HepG2 (cell line): ENCODE data around the gene AHSG. TPM values are rescaled to one million over a fixed set of nuclear protein-coding genes. Genes with fewer than 3 reads are reported as not detected.

Experiments used
- AGO2 ChIP-seq: fragments of 200-400 bp; formaldehyde crosslinking; optimal IDR thresholded peaks from 2 replicates; pipeline ENCODE3; 2017; ENCODE audit warnings: mild to moderate bottlenecking, low read depth, low read length, moderate library complexity
- CAMTA2 ChIP-seq: sonication (generic); formaldehyde crosslinking; IDR thresholded peaks from 2 replicates; pipeline ENCODE4 v1.4.0; 2020; ENCODE audit warnings: mild to moderate bottlenecking, missing genetic modification reagents, borderline replicate concordance
- KIAA2018 ChIP-seq: sonication (generic); formaldehyde crosslinking; IDR thresholded peaks from 2 replicates; pipeline ENCODE4 v1.5.0; 2020; ENCODE audit warnings: mild to moderate bottlenecking, missing genetic modification reagents, borderline replicate concordance
- MAF1 ChIP-seq: sonication (generic); formaldehyde crosslinking; IDR thresholded peaks from 2 replicates; pipeline ENCODE4 v1.5.0; 2020; ENCODE audit warnings: missing genetic modification reagents, borderline replicate concordance
- NCOA1 ChIP-seq: sonication (generic); formaldehyde crosslinking; IDR thresholded peaks from 2 replicates; pipeline ENCODE4 v1.9.0; 2021; ENCODE audit warnings: missing genetic modification reagents
- NFE2 ChIP-seq: sonication (generic); formaldehyde crosslinking; IDR thresholded peaks from 2 replicates; pipeline ENCODE4 v1.4.0; 2020; ENCODE audit warnings: missing genetic modification reagents
- SNRNP70 ChIP-seq: fragments of 200-400 bp; formaldehyde crosslinking; IDR thresholded peaks from 2 replicates; pipeline ENCODE4 v1.6.1; 2017; ENCODE audit warnings: mild to moderate bottlenecking, low read depth, low read length, moderate library complexity
- ZNF512B ChIP-seq: sonication (generic); formaldehyde crosslinking; IDR thresholded peaks from 2 replicates; pipeline ENCODE4 v1.5.1; 2020; ENCODE audit warnings: missing genetic modification reagents, mild to moderate bottlenecking, borderline replicate concordance
- ZNF543 ChIP-seq: sonication (generic); formaldehyde crosslinking; IDR thresholded peaks from 2 replicates; pipeline ENCODE4 v1.4.0; 2020; ENCODE audit warnings: mild to moderate bottlenecking, missing genetic modification reagents
- ZNF687 ChIP-seq: sonication (generic); formaldehyde crosslinking; IDR thresholded peaks from 2 replicates; pipeline ENCODE4 v1.5.1; 2020; ENCODE audit warnings: mild to moderate bottlenecking, missing genetic modification reagents, moderate library complexity
- polyA plus RNA-seq, 8 experiments: library from polyadenylated mRNA; depleted of rRNA in 3 of 8; stranded (reverse) in 7 of 8; unstranded in 1 of 8; fragments of >200 nt; fragmentation: Illumina TruSeq in 4 of 8; extraction: Trizol in 4 of 8; gene quantifications; 2 replicates each; pipeline versions ENCODE4 v1.2.1 to v1.2.3, GENCODE V29; 2011 to 2016; ENCODE audit warnings: low read depth in 4 of 8, missing spikeins in 1 of 8, mixed read lengths in 1 of 8; ENCODE audit not compliant: insufficient read depth in 1 of 8
- total RNA-seq, 5 experiments: library from RNA; depleted of rRNA; stranded (reverse); fragments of >200 nt; fragmentation: Illumina TruSeq; extraction: Trizol; gene quantifications; 2 replicates each; pipeline ENCODE4 v1.2.3, GENCODE V29; 2016; ENCODE audit warnings: low read depth in 1 of 5

Gene AHSG
- total and polyA plus RNA-seq, 2 of the 13 experiments (the other 11 are each of a cell fraction or from before 2014, with no cell fraction given) = 2,043 to 19,152 TPM

GRCh38 chr3:186622651-186623310 is 9.9 kb downstream of the AHSG start (continued):
- TF ChIP-seq ZNF512B (CRISPR knock-in tag) = no peak
- no peak for TF ChIP-seq NCOA1 (CRISPR knock-in tag)
- no peak for TF ChIP-seq NFE2 (CRISPR knock-in tag)
- no peak for TF ChIP-seq KIAA2018
- TF ChIP-seq ZNF543 = no peak
- TF ChIP-seq SNRNP70 = peak; percentile 91
- no peak for TF ChIP-seq CAMTA2 (CRISPR knock-in tag)
- no peak for TF ChIP-seq MAF1 (CRISPR knock-in tag)
- TF ChIP-seq AGO2 = peak; percentile 92
- no peak for TF ChIP-seq ZNF687 (CRISPR knock-in tag)
